DMS 273 (cell line): ENCODE data around the gene TRPC4AP.

Experiments
- DNase-seq: peaks from one replicate; lab custom pipeline; 2025; ENCODE audit not compliant: unreplicated experiment; lab: John Stamatoyannopoulos, UW

The TRPC4AP gene

GRCh38 chr20:34990231-34990630, 102.4 kb downstream of the TRPC4AP start:
- no peak for DNase-seq

- no peak for DNase-seq
Observed at GRCh38 chr20:34989670-34990069, 102.9 kb downstream of the TRPC4AP start.

- DNase-seq: no peak
Observed at GRCh38 chr20:34989118-34989517, 103.5 kb downstream of the TRPC4AP start.

- DNase-seq: no peak
Observed at GRCh38 chr20:34988191-34988540, 104.4 kb downstream of the TRPC4AP start.

GRCh38 chr20:34987288-34988190, 105.1 kb downstream of the TRPC4AP start:
- DNase-seq: peak; percentile 57

GRCh38 chr20:34986311-34987287, 106.0 kb downstream of the TRPC4AP start:
- no peak for DNase-seq

GRCh38 chr20:34985461-34986310, 106.9 kb downstream of the TRPC4AP start:
- DNase-seq: no peak

GRCh38 chr20:34984756-34985261, 107.8 kb downstream of the TRPC4AP start:
- no peak for DNase-seq

- no peak for DNase-seq
Observed at GRCh38 chr20:34983995-34984735, 108.4 kb downstream of the TRPC4AP start.

- DNase-seq: no peak
Observed at GRCh38 chr20:34983089-34983820, 109.4 kb downstream of the TRPC4AP start.

- DNase-seq: no peak
Observed at GRCh38 chr20:34982270-34983088, 110.1 kb downstream of the TRPC4AP start.

GRCh38 chr20:34980543-34981233, 111.9 kb downstream of the TRPC4AP start:
- DNase-seq: peak; percentile 95

GRCh38 chr20:34979366-34980153, 113.0 kb downstream of the TRPC4AP start:
- no peak for DNase-seq

- no peak for DNase-seq
Observed at GRCh38 chr20:34978092-34978744, 114.4 kb downstream of the TRPC4AP start.

- DNase-seq: no peak
Observed at GRCh38 chr20:34977365-34978091, 115.1 kb downstream of the TRPC4AP start.

- no peak for DNase-seq
Observed at GRCh38 chr20:34976286-34976685, 116.3 kb downstream of the TRPC4AP start.
